GM23338 (cell line): Measurements from ENCODE around the gene PAX5. TPM values are rescaled to one million over a fixed set of nuclear protein-coding genes. Genes with fewer than 3 reads are reported as not detected.

Experiments
- ATAC-seq: fragments of 200-7000 bp; cut with Tn5 transposase; 3 replicates; pipeline ENCODE4 v1.9.1; 2020
- DNase-seq: peaks from one replicate; pipeline ENCODE4 v3.0.0-alpha.2; 2015; ENCODE audit warnings: low spot score
- H2AFZ ChIP-seq: fragments of 200-600 bp; sonication (generic); 2 replicates; pipeline ENCODE4 v1.8.0; 2016; ENCODE audit warnings: antibody characterized with exemption, mild to moderate bottlenecking, moderate library complexity
- H3F3A ChIP-seq: fragments of 200-600 bp; sonication (generic); replicated peaks from 2 replicates; pipeline ENCODE4 v1.8.0; 2017; ENCODE audit warnings: antibody characterized with exemption, mixed run types, low read depth
- H3K27ac ChIP-seq: fragments of 200-600 bp; sonication (generic); 2 replicates; pipeline ENCODE4 v1.6.1; 2016; ENCODE audit warnings: low read depth
- H3K27me3 ChIP-seq: fragments of 200-600 bp; sonication (generic); 2 replicates; pipeline ENCODE4 v1.8.0; 2016; ENCODE audit warnings: mild to moderate bottlenecking, mixed run types, moderate library complexity; ENCODE audit not compliant: insufficient read depth
- H3K36me3 ChIP-seq: fragments of 200-600 bp; sonication (generic); 2 replicates; pipeline ENCODE4 v1.8.0; 2016; ENCODE audit warnings: mild to moderate bottlenecking; ENCODE audit not compliant: insufficient read depth
- H3K4me1 ChIP-seq: fragments of 200-600 bp; sonication (generic); 2 replicates; pipeline ENCODE4 v1.8.0; 2016; ENCODE audit warnings: mild to moderate bottlenecking, moderate library complexity; ENCODE audit not compliant: insufficient read depth
- H3K4me2 ChIP-seq: fragments of 200-600 bp; sonication (generic); 2 replicates; pipeline ENCODE4 v1.7.1; 2017; ENCODE audit warnings: mixed run types
- H3K4me3 ChIP-seq: fragments of 200-600 bp; sonication (generic); 2 replicates; pipeline ENCODE4 v1.6.1; 2016; ENCODE audit warnings: mixed run types
- H3K79me2 ChIP-seq: fragments of 200-600 bp; sonication (generic); replicated peaks from 2 replicates; pipeline ENCODE4 v1.8.0; 2017; ENCODE audit warnings: mild to moderate bottlenecking; ENCODE audit not compliant: insufficient read depth
- H3K9me2 ChIP-seq: fragments of 200-600 bp; sonication (generic); 2 replicates; pipeline ENCODE4 v1.8.0; 2017; ENCODE audit not compliant: insufficient read depth
- H4K20me1 ChIP-seq: fragments of 200-600 bp; sonication (generic); replicated peaks from 2 replicates; pipeline ENCODE4 v1.8.0; 2017; ENCODE audit warnings: mild to moderate bottlenecking; ENCODE audit not compliant: insufficient read depth
- H3K27ac Mint-ChIP-seq: 2 replicates; pipeline ENCODE4 v1.8.0; 2020; ENCODE audit warnings: inconsistent platforms, mild to moderate bottlenecking, moderate library complexity, mixed read lengths
- H3K27me3 Mint-ChIP-seq: 3 replicates; pipeline ENCODE4 v1.8.0; 2022; ENCODE audit warnings: low read depth, mild to moderate bottlenecking, moderate library complexity, mixed read lengths, inconsistent platforms; ENCODE audit not compliant: insufficient read depth, poor library complexity
- H3K36me3 Mint-ChIP-seq: 3 replicates; pipeline ENCODE4 v1.8.0; 2021; ENCODE audit warnings: low read depth, mild to moderate bottlenecking, inconsistent platforms, moderate library complexity, mixed read lengths
- H3K4me1 Mint-ChIP-seq: 3 replicates; pipeline ENCODE4 v1.8.0; 2020; ENCODE audit warnings: mild to moderate bottlenecking, inconsistent platforms, mixed read lengths
- H3K4me3 Mint-ChIP-seq: 3 replicates; pipeline ENCODE4 v1.8.0; 2021; ENCODE audit warnings: moderate library complexity, mild to moderate bottlenecking, inconsistent platforms, mixed read lengths
- H3K9me3 Mint-ChIP-seq: 3 replicates; pipeline ENCODE4 v1.8.0; 2020; ENCODE audit warnings: moderate library complexity, mild to moderate bottlenecking, inconsistent platforms, mixed read lengths
- CREB1 ChIP-seq: fragments of 250-450 bp; sonication (Bioruptor Pico); IDR thresholded peaks from 2 replicates; pipeline ENCODE4 v1.5.0; 2020; ENCODE audit warnings: low read depth, mild to moderate bottlenecking, moderate library complexity
- CTCF ChIP-seq, 2 experiments: fragments of 200-600 bp in 1 of 2; sonication (generic) in 1 of 2; conservative IDR thresholded peaks; 2 replicates each; pipeline versions ENCODE4 v1.5.1 to v1.6.1; 2016 to 2017; ENCODE audit warnings: antibody characterized with exemption in 2 of 2, low read depth in 2 of 2, mild to moderate bottlenecking in 2 of 2, moderate library complexity in 1 of 2
- ETS1 ChIP-seq: IDR thresholded peaks from 2 replicates; pipeline ENCODE4 v1.6.1; 2016; ENCODE audit warnings: antibody characterized with exemption
- EZH2 ChIP-seq: fragments of 200-600 bp; sonication (generic); IDR thresholded peaks from one replicate; pipeline ENCODE4 v1.8.0; 2017; ENCODE audit warnings: antibody characterized with exemption, mild to moderate bottlenecking, low read depth; ENCODE audit not compliant: unreplicated experiment
- EZH2phosphoT487 ChIP-seq: fragments of 200-600 bp; sonication (generic); IDR thresholded peaks from one replicate; pipeline ENCODE4 v1.8.1; 2018; ENCODE audit warnings: antibody characterized with exemption; ENCODE audit not compliant: unreplicated experiment
- JUNB ChIP-seq: IDR thresholded peaks from one replicate; pipeline ENCODE4 v1.6.1; 2016; ENCODE audit warnings: antibody characterized with exemption; ENCODE audit not compliant: unreplicated experiment
- NANOG ChIP-seq: IDR thresholded peaks from 2 replicates; pipeline ENCODE4 v1.6.1; 2016; ENCODE audit warnings: antibody characterized with exemption, borderline replicate concordance
- POLR2AphosphoS5 ChIP-seq: IDR thresholded peaks from 2 replicates; pipeline ENCODE4 v1.6.1; 2016; ENCODE audit warnings: antibody characterized with exemption, low read depth
- REST ChIP-seq: IDR thresholded peaks from one replicate; pipeline ENCODE4 v1.6.1; 2018; ENCODE audit warnings: antibody characterized with exemption; ENCODE audit not compliant: unreplicated experiment
- STAT1 ChIP-seq: IDR thresholded peaks from one replicate; pipeline ENCODE4 v1.6.1; 2016; ENCODE audit warnings: antibody characterized with exemption; ENCODE audit not compliant: unreplicated experiment
- ZNF114 ChIP-seq: fragments of 250-450 bp; sonication (Bioruptor Pico); IDR thresholded peaks from 2 replicates; pipeline ENCODE4 v1.5.0; 2020; ENCODE audit warnings: mild to moderate bottlenecking, moderate library complexity
- ZNF331 ChIP-seq: fragments of 250-450 bp; sonication (Bioruptor Pico); IDR thresholded peaks from 2 replicates; pipeline ENCODE4 v1.5.0; 2020; ENCODE audit warnings: low read depth, mild to moderate bottlenecking, moderate library complexity
- ZNF462 ChIP-seq: fragments of 250-450 bp; sonication (Bioruptor Pico); IDR thresholded peaks from 2 replicates; pipeline ENCODE4 v1.5.0; 2020; ENCODE audit warnings: mild to moderate bottlenecking, moderate library complexity
- polyA plus RNA-seq: library from polyadenylated mRNA; unstranded; fragments of >200 nt; fragmentation: Nextera tagmentation; extraction: Ambion mirVana; gene quantifications from 2 replicates; pipeline ENCODE4 v1.2.1, GENCODE V29; 2016
- total RNA-seq: library from RNA; depleted of rRNA; stranded (reverse); fragments of >200 nt; shearing (Covaris generic); gene quantifications from 2 replicates; pipeline ENCODE4 v1.2.3, GENCODE V29; 2014

The PAX5 gene
- total and polyA plus RNA-seq, 2 experiments from 2014 or later, result 0.17 to 0.60 TPM

- DNase-seq, result no peak
- no peak overlapping the region for H3K4me2 ChIP-seq
- no peaks in the 10 kb centered on the region for H3K36me3 Mint-ChIP-seq
- no peaks in the 10 kb centered on the region for H4K20me1 ChIP-seq
- H3K9me3 Mint-ChIP-seq, result no peaks in the 10 kb centered on the region
- no peak overlapping the region for H3K27ac ChIP-seq
- no peak overlapping the region for H2AFZ ChIP-seq
- H3F3A ChIP-seq, result no peaks in the 10 kb centered on the region
- TF ChIP-seq ZNF114 (no peak), JUNB (no peak), ZNF331 (CRISPR knock-in tag) (no peak), CTCF (conservative IDR thresholded peaks at IDR 0.05; ENCODE audit: low read depth in 2 of 2) (no peak), CREB1 (CRISPR knock-in tag) (no peak), ETS1 (no peak), ZNF462 (CRISPR knock-in tag) (no peak), POLR2AphosphoS5 (no peak), EZH2phosphoT487 (no peak), REST (no peak), NANOG (no peak), EZH2 (no peak), STAT1 (no peak)
- H3K36me3 ChIP-seq, result no peaks in the 10 kb centered on the region
- H3K4me1 Mint-ChIP-seq, result peaks cover 17% of the 10 kb centered on the region
- no peak overlapping the region for H3K4me3 Mint-ChIP-seq
- no peak overlapping the region for H3K27ac Mint-ChIP-seq
- peaks cover 12% of the 10 kb centered on the region for H3K27me3 Mint-ChIP-seq
- no peak overlapping the region for H3K4me3 ChIP-seq
- H3K27me3 ChIP-seq, result peaks cover 5% of the 10 kb centered on the region; the same call in 1 of the 2 replicates
- H3K9me2 ChIP-seq, result no peaks in the 10 kb centered on the region
- no peak for ATAC-seq
- no peaks in the 10 kb centered on the region for H3K79me2 ChIP-seq
- peaks cover 6% of the 10 kb centered on the region; the same call in 1 of the 2 replicates for H3K4me1 ChIP-seq
These were observed 166.8 kb downstream of the PAX5 start for GRCh38 chr9:36867241-36867640.
